ENCODE measurements around the gene POM121C.
"Not testable (repeated sequence)": the region's sequence is repeated elsewhere in the genome, so short reads cannot be mapped to it uniquely, and the experiment has no call there.

Gene POM121C

GRCh38 chr7:75374144-75374518 lies 112.0 kb downstream of the POM121C start:
- H3K27ac ChIP-seq; DNase-seq (ENCODE audit: low spot score); CTCF ChIA-PET; POLR2A ChIA-PET (ENCODE audit: low non-redundant PET): not testable (repeated sequence)

DNA sequence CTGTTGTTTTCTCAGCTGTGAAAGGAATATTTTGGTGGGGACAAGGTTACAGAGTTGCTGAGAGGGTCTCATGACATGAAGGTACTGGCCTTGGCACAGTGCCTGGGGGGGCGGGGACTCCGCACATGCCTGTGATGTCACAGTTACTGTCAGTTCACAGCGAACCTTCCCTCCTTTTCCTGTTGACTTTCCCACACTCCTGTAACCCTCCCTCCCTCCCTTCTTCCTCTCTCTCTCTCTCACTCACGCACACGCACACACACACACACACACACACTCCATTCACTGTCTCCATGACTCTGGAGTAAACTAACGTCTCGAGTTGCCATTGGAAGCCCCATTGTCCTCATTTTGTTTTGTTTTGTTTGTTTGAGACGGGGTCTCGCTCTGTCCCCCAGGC lies 118.8 kb downstream of the POM121C start:
- CTCF ChIA-PET; H3K27ac ChIP-seq; DNase-seq (ENCODE audit: low spot score); POLR2A ChIA-PET (ENCODE audit: low non-redundant PET): not testable (repeated sequence)
